Measurements from ENCODE around the gene CTBS. TPM values are rescaled to one million over a fixed set of nuclear protein-coding genes. Genes with fewer than 3 reads are reported as not detected.

The CTBS gene
- total and polyA plus RNA-seq, 2 of the 13 experiments (the other 11 are each of a cell fraction or from before 2014, with no cell fraction given) = 4.7 to 12.4 TPM

GRCh38 chr1:84573967-84574842 is at the start of gene CTBS (continued):
- TF ChIP-seq FOXP4 (CRISPR knock-in tag; IDR thresholded peaks at IDR 0.05) (no peak), ZNF772 (CRISPR knock-in tag; IDR thresholded peaks at IDR 0.05) (peak; percentile 80), FOXO1 (CRISPR knock-in tag; IDR thresholded peaks at IDR 0.05) (peak; percentile 23; the same call in 1 of the 2 replicates), ZNF883 (CRISPR knock-in tag; IDR thresholded peaks at IDR 0.05; ENCODE audit: not compliant biosample characterization) (peak; percentile 97), TCF7L2 (IDR thresholded peaks at IDR 0.05; ENCODE audit: low read depth, low read length) (no peak), PITX1 (CRISPR knock-in tag; IDR thresholded peaks at IDR 0.05) (peak; percentile 47; the same call in 1 of the 2 replicates), HBP1 (CRISPR knock-in tag; IDR thresholded peaks at IDR 0.05; ENCODE audit: low read depth) (0 out of 2 replicates have a peak, but pooled peaks have one; percentile 67), ZFY (CRISPR knock-in tag; IDR thresholded peaks at IDR 0.05) (peak; percentile 89), NR1H2 (CRISPR knock-in tag; IDR thresholded peaks at IDR 0.05; ENCODE audit: borderline replicate concordance, low read depth) (no peak), KDM3A (CRISPR knock-in tag; IDR thresholded peaks at IDR 0.05; ENCODE audit: low read depth) (no peak; the same call in 1 of the 2 replicates), ZBTB3 (CRISPR knock-in tag; IDR thresholded peaks at IDR 0.05; ENCODE audit: borderline replicate concordance, low read depth) (no peak), TBL1XR1 (IDR thresholded peaks at IDR 0.05; ENCODE audit: borderline replicate concordance, low read length, partially characterized antibody) (no peak), POGZ (CRISPR knock-in tag; IDR thresholded peaks at IDR 0.05) (peak; percentile 61; the same call in 1 of the 2 replicates), ZNF18 (CRISPR knock-in tag; IDR thresholded peaks at IDR 0.05; ENCODE audit: insufficient replicate concordance) (no peak), FOXC1 (CRISPR knock-in tag; IDR thresholded peaks at IDR 0.05; ENCODE audit: borderline replicate concordance) (peak; percentile 91), MYNN (CRISPR knock-in tag; IDR thresholded peaks at IDR 0.05; ENCODE audit: low read depth) (0 out of 2 replicates have a peak, but pooled peaks have one; percentile 22), RNF2 (conservative IDR thresholded peaks at IDR 0.05; ENCODE audit: low read depth) (peak; percentile 74; the same call in 1 of the 2 replicates), SUZ12 (IDR thresholded peaks at IDR 0.05; ENCODE audit: low read depth, low read length) (no peak), ZNF574 (CRISPR knock-in tag; IDR thresholded peaks at IDR 0.05) (peak; percentile 65), MIXL1 (CRISPR knock-in tag; IDR thresholded peaks at IDR 0.05) (no peak)

Data from HepG2 (cell line).